Body of pancreas (tissue), 4 donors: ENCODE results near the gene LAG3.

Experiments used
- POLR2A ChIP-seq, 3 donors: fragments of 450-650 bp; IDR thresholded peaks; one replicate each; pipeline ENCODE4 v1.6.1; 2016; ENCODE audit warnings: antibody characterized with exemption in 3 of 3, mild to moderate bottlenecking in 2 of 3
- TF ChIP-seq, protein P1 (sequence below), 7 experiments: fragments of 450-650 bp in 4 of 7; fragments of 200-600 bp in 3 of 7; sonication (generic) in 3 of 7; IDR thresholded peaks; one replicate each; pipeline ENCODE4 v1.5.1; 2016 to 2019; ENCODE audit warnings: antibody characterized with exemption in 7 of 7

DNA sequence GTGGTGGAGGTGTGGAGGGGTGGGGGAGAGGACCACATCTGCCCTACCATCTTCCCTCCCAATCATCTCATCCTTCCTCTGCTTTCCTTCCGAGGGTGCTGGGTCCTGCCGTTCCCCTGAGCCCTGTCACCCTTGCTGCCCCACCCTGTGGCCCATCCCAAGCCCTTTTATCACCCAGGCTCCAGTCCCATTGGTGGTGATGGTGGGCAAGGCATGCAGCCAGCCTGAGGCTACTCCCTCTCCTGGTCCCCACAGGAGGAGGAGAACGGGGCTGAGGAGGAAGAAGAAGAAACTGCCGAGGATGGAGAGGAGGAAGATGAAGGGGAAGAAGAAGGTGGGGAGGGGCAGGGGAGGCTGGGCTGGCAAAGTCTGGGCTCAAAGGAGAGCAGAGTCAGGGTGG, 2.7 kb upstream of the LAG3 start:
- TF ChIP-seq, protein P1, sequence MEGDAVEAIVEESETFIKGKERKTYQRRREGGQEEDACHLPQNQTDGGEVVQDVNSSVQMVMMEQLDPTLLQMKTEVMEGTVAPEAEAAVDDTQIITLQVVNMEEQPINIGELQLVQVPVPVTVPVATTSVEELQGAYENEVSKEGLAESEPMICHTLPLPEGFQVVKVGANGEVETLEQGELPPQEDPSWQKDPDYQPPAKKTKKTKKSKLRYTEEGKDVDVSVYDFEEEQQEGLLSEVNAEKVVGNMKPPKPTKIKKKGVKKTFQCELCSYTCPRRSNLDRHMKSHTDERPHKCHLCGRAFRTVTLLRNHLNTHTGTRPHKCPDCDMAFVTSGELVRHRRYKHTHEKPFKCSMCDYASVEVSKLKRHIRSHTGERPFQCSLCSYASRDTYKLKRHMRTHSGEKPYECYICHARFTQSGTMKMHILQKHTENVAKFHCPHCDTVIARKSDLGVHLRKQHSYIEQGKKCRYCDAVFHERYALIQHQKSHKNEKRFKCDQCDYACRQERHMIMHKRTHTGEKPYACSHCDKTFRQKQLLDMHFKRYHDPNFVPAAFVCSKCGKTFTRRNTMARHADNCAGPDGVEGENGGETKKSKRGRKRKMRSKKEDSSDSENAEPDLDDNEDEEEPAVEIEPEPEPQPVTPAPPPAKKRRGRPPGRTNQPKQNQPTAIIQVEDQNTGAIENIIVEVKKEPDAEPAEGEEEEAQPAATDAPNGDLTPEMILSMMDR (IDR thresholded peaks at IDR 0.05), result no peak
- no peak for TF ChIP-seq POLR2A (IDR thresholded peaks at IDR 0.05)
